Measurements from ENCODE around the gene LRP1B.

The LRP1B gene

DNA sequence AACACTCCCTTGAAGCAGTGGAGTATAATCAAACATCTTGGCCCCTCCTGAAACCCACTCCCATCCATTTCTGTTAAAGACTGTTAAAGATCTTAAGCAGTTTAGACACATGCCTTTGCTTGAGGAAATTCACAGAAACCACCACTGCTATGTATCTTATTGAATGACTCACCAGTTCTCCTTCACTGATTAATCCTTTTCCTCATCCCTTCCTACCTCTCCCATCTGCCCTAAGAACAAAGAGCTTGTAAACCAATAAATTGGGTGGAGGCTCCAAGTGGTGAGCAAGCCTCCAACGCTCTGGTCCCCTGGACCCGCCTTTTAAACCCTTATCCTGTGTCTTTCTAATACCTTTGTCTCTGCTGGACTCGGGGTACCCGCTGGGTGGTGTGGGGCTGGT is 746.1 kb downstream of the LRP1B start:
- no peak for DNase-seq (ENCODE audit: low read depth)
- TF ChIP-seq, protein P1, sequence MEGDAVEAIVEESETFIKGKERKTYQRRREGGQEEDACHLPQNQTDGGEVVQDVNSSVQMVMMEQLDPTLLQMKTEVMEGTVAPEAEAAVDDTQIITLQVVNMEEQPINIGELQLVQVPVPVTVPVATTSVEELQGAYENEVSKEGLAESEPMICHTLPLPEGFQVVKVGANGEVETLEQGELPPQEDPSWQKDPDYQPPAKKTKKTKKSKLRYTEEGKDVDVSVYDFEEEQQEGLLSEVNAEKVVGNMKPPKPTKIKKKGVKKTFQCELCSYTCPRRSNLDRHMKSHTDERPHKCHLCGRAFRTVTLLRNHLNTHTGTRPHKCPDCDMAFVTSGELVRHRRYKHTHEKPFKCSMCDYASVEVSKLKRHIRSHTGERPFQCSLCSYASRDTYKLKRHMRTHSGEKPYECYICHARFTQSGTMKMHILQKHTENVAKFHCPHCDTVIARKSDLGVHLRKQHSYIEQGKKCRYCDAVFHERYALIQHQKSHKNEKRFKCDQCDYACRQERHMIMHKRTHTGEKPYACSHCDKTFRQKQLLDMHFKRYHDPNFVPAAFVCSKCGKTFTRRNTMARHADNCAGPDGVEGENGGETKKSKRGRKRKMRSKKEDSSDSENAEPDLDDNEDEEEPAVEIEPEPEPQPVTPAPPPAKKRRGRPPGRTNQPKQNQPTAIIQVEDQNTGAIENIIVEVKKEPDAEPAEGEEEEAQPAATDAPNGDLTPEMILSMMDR (IDR thresholded peaks at IDR 0.05; ENCODE audit: insufficient read depth, low read depth, low read length, missing control alignments), result no peak
- H3K4me3 ChIP-seq (ENCODE audit: low read depth, low read length), result no peak overlapping the region

DNA sequence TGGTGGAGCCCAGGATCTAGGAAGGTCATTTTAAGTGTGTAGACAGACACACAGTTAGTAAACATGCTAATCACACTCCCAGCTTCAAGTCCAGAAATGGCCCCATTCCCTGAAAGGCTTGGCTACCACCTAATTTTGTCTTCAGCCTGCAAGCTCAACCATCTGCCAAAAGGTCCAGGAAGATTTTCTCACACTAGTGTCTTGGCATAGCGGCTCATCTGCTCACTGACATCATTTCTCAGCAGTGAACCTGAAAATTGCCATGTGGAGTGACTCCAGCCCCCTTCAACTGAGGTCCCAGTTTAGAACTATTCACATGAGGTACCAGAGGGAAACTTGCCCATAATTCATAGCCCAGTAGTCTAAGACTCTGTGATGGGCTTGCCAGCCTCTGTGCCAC is 748.9 kb downstream of the LRP1B start:
- TF ChIP-seq, protein P1 (IDR thresholded peaks at IDR 0.05; ENCODE audit: insufficient read depth, low read depth, low read length, missing control alignments), result no peak
- no peak for DNase-seq (ENCODE audit: low read depth)
- H3K4me3 ChIP-seq (ENCODE audit: low read depth, low read length), result no peak overlapping the region

DNA sequence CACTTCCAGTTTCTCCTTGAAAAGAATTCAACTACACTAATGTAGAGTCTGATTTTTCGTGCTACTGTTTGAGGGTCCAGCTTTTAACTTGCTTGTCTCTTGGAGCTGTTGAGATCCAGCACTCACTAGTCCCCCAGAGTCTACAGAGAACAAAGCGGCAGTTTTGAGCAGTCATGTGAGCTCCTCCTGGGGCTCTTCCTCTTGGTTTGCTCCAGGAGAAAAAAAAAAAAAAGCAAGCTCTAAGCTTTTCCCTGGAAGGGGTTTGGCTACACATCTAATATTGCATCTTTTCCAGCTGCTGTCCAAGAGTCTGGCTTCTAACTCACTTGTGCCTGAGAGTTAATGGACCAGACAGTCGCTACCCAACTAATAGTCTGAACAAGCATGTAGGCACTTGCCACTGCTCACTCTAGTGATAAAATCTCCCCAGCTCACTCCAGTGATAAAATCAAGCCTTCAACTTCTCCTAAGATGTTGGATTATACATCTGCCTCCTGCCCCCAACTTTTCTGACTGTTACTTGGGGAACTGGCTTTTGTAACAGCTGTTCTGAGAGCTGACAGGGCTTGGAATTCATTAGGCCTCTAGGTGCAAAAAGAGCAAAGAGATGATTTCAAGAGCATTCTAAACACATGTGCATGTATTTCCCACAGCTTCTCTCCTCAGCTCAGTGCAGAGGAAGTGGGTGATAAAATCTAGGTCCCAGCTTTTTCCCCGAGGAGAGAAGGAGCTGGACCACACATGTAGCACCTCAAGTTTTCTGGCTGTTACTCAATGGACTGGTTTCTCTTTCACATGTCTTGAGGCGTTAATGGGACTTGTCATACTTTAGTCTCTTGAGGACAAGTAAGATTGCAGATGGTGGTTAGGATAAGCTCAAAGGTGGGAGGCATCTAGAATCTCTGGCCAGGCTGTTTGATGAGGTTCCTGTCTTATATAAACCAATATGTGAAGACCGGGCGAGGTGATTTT is 750.5 kb downstream of the LRP1B start:
- H3K4me3 ChIP-seq (ENCODE audit: low read depth, low read length), result no peak overlapping the region
- TF ChIP-seq, protein P1 (IDR thresholded peaks at IDR 0.05; ENCODE audit: insufficient read depth, low read depth, low read length, missing control alignments), result no peak
- no peak for DNase-seq (ENCODE audit: low read depth)

- DNase-seq (ENCODE audit: low read depth), result no peak
Measured at GRCh38 chr2:141364821-141365220, 766.0 kb downstream of the LRP1B start.

DNA sequence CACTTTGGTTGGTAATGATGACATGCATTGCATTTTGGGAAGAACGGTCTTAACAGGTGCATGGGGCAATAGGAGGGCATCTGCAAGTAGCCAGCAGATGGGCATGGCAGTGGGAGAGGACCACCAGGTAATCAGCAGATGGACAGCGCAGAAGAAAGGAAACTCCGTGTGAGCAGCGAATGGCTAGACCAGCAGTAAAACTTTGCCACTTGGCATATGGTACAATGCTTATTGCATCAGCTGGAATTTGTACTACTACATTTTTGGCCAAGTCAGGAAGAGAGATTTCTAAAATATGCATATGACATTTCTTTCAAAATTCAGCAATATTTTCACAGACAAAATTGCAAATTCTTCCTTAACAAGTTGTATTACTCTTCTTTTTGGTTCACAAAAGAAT is 768.5 kb downstream of the LRP1B start:
- DNase-seq (ENCODE audit: low read depth), result no peak
- H3K4me3 ChIP-seq (ENCODE audit: low read depth, low read length), result no peak overlapping the region
- TF ChIP-seq, protein P1 (IDR thresholded peaks at IDR 0.05; ENCODE audit: insufficient read depth, low read depth, low read length, missing control alignments), result no peak

More at GRCh38 chr2:141364821-141365220, 766.0 kb downstream of the LRP1B start:
- TF ChIP-seq, protein P1 (IDR thresholded peaks at IDR 0.05; ENCODE audit: insufficient read depth, low read depth, low read length, missing control alignments), result no peak
- H3K4me3 ChIP-seq (ENCODE audit: low read depth, low read length), result no peak overlapping the region

DNA sequence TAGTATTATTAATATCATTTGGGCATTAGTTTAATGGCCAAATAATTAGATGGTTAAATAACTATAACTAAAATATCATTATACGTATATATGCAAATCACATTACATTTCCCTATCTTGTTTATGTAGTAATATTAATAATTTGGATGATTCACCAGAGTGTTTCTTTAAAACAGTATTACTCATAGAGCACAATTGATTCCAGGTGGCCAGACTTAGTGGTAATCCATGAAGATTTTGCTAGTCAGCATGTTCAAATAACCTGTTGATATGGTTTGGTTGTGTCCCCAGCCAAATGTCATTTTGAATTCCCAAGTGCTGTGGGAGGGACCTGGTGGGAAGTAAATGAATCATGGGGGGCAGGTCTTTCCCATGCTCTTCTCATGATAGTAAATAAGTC is 782.3 kb downstream of the LRP1B start:
- TF ChIP-seq, protein P1 (IDR thresholded peaks at IDR 0.05; ENCODE audit: insufficient read depth, low read depth, low read length, missing control alignments), result no peak
- DNase-seq (ENCODE audit: low read depth), result no peak
- H3K4me3 ChIP-seq (ENCODE audit: low read depth, low read length), result no peak overlapping the region
